Middle frontal gyrus (tissue), 1 donor: ENCODE results near the gene CES2.
"Not testable (repeated sequence)": the region's sequence is repeated elsewhere in the genome, so short reads cannot be mapped to it uniquely, and the experiment has no call there.

ENCODE experiments used
- DNase-seq: peaks from one replicate; pipeline ENCODE4 v3.0.0-alpha.2; 2015; ENCODE audit warnings: low spot score; ENCODE audit errors: extremely low spot score

Gene CES2

GRCh38 chr16:66934138-66934838 is 1.0 kb upstream of the CES2 start, which contains the start of gene CIAO2B:
TSS of gene CIAO2B (minus strand) at chr16:66934402. CDS start at chr16:66934364, 38 bp downstream.
- peak; percentile 83 for DNase-seq

GRCh38 chr16:66934839-66935313 is 440 bp upstream of the CES2 start:
- not testable (repeated sequence) for DNase-seq

DNA sequence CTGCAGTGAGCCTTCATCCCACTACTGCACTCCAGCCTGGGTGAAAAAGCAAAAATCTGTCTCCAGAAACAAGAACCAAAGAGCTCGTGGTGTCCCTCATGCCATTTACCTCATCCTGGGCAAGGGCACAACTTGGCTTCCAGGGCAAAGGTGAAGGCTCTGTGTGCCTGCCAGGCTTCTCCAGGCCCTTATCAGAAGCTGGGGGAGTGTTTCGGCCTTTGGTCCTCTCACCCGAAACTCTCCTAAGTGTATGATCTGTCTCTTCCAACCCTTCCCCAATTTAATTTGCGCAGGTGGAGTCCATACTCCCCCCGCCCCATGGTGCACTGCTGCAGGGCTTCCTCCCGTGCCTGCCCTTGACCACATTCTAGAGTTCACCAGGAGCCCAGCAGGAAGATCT is 1.1 kb downstream of the CES2 start:
- no peak for DNase-seq

GRCh38 chr16:66936889-66937554 is 1.7 kb downstream of the CES2 start:
- DNase-seq = no peak

DNA sequence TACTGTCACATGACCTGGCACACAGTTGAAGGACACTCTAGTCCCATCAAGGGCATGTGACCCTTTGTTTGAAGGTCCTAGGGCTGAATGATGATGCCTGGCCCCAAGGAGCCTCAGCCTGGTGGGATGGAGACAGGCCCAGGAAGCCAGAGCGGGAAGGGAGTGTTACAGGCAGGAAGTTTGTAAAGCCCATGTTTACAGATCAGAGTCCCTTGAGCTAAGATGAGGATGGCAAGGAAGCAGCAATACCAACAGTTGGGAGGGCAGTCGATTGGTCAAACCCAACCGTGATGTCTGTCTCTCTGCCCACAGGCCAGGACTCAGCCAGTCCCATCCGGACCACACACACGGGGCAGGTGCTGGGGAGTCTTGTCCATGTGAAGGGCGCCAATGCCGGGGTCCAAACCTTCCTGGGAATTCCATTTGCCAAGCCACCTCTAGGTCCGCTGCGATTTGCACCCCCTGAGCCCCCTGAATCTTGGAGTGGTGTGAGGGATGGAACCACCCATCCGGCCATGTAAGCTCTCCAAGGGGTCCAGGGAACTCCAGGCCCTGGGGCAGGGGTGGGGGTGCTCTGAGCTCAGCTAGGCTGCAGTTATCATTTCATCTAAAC is 2.5 kb downstream of the CES2 start:
- no peak for DNase-seq

- no peak for DNase-seq
These were observed 4.0 kb downstream of the CES2 start for GRCh38 chr16:66939366-66939765.

DNA sequence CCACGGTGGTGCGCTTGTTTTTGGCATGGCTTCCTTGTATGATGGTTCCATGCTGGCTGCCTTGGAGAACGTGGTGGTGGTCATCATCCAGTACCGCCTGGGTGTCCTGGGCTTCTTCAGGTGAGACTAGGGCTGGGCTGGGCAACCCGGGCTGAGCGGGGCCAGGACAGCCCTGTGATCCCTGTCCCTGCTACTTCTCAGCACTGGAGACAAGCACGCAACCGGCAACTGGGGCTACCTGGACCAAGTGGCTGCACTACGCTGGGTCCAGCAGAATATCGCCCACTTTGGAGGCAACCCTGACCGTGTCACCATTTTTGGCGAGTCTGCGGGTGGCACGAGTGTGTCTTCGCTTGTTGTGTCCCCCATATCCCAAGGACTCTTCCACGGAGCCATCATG is 4.9 kb downstream of the CES2 start:
- no peak for DNase-seq

DNA sequence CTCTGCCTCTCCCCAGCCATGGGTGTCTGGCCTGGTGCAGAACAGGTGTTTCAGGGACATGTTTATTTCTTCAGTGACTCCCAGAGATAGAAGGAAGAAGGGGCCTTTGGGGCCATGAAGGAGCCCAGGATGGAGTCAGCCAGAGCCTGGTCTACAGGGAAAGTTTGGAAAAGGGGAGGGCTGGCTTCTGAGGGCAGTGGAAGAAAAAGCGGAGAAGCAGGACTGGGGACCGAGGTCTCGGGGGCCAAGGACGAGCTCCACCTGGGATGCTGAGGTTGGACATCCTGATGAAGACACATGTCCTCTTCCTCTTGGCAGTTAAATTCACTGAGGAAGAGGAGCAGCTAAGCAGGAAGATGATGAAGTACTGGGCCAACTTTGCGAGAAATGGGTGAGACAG is 7.7 kb downstream of the CES2 start:
- no peak for DNase-seq

GRCh38 chr16:66943426-66944053 is 8.2 kb downstream of the CES2 start:
- no peak for DNase-seq

- no peak for DNase-seq
These were observed 8.7 kb downstream of the CES2 start for GRCh38 chr16:66944054-66944441.

- not testable (repeated sequence) for DNase-seq
These were observed 9.7 kb downstream of the CES2 start for GRCh38 chr16:66944971-66945370.

GRCh38 chr16:66945939-66946338 is 10.6 kb downstream of the CES2 start:
- DNase-seq = no peak

DNA sequence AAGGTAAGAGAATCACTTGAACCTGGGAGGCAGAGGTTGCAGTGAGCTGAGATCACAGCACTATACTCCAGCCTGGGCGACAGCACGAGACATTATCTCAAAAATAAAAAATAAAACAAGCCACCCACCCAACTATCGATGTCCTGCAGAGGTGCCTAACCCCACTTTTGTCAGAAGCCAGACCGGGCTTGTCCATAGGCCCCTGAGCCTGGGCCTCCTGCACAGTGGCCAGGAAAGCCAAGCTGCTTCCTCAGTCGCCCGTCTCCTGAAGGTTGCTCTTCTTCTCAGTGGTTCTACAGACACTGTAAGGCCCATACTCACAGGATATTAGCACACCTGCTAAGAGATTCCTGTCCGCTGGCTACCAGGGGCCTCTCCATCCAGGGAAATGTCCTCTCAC is 11.2 kb downstream of the CES2 start:
- DNase-seq = no peak

DNA sequence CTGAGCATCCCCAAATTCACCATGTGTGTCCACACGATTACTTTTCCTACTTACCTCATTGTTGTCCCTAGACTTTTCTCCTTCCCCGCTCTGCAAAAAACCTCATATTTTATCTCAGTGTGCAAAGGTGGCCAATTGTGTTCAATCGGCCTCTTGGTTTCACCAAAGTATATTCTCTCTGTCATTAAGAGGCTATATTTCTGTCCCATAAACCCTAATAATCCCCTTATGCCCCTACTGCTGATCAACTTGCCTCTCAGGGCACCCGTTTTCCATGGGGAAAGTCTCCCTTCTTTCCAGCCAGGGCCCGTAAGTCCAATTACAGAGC is 11.6 kb downstream of the CES2 start:
- DNase-seq = no peak

- DNase-seq = peak; percentile 77
These were observed 12.2 kb downstream of the CES2 start for GRCh38 chr16:66947302-66948065.

DNA sequence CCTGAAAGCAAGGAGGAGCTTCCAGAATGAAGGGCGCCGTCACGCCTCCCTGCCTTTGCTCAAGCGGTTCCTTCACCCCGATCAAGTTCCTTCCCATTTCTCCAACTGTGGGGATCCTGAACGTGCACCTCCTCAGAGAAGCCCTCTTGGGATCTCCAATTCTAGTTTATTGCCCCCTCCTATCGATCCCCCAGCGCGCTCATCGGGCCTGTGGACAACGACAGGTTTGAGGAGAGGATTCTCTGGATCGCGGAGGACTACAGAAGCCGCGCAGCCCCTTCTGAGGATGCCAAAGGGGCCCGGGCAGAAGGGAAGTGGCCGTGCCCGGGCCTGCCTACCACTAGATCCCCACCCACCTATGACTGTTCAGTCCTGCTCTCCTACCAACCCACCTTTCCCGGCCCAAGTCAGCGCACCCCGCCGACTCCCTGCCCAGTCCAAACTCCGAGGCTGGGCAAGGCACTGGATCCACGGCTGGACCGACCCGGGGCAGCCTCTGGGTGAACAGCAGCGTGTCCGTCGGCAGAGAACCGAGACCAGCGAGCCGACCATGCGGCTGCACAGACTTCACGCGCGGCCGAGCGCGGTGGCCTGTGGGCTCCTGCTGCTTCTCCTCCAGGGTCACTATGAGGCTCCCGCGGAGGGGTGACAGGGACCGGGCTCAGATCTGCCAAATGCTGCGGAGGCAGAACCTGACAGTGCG is 13.0 kb downstream of the CES2 start:
- no peak for DNase-seq

DNA sequence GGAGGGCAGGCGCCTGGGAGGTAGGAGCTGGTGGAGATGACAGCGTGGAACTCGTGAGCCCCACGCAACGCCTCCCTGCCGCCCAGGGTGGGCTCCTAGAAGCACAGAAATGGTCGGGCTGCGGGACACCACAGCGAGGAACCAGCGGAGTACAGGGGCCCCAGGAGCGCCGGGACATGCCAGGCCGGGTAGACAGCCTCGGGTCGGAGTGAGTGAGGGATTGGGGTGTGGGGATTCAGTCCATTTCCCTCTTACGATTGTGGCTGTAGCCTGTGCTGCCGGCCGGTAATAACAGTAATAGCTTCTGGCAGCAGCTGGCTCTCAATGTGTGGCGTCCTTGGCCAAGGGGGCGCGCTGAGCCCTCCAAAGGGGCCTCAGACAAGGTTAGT is 13.5 kb downstream of the CES2 start:
- DNase-seq = no peak

- no peak for DNase-seq
These were observed 14.2 kb downstream of the CES2 start for GRCh38 chr16:66949472-66949871.

GRCh38 chr16:66950437-66950836 is 15.1 kb downstream of the CES2 start:
- DNase-seq = no peak

DNA sequence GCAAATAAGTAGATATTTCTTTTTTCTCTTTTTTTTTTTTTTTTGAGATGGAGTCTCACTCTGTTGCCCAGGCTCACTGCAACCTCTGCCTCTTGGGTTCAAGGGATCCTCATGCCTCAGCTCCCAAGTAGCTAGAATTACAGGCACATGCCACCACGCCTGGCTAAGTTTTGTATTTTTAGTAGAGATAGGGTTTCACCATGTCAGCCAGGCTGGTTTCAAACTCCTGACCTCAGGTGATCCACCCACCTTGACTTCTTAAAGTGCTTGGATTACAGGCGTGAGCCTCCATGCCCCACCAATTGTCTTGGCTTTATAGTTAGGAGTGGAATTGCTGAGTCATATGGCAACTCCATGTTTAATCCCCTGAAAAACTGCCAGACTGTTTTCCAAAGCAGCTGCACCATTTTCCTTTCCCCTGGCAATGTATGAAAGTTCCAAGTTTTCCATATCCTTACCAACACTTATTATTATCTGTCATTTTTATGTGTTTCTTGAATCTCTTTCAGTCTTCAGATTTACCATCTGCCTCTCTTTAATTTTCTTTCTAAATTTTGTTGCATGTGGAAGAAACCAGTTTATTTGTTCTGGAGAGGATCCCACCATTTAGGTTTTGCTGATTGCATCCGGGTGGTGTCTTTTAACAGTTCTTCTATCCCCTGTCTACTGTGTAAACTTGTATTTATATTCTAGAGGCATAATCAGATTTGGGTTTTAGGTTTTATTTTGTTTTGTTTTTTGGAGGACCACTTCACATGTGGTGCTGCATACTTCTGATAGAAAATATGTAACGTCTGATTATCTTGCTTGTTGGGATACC is 15.9 kb downstream of the CES2 start:
- no peak for DNase-seq
